HepG2 (cell line): ENCODE results near the gene FILIP1. TPM values are rescaled to one million over a fixed set of nuclear protein-coding genes. Genes with fewer than 3 reads are reported as not detected.

Experiments used
- ATAC-seq: fragments of 200-7000 bp; cut with Tn5 transposase; 3 replicates; pipeline ENCODE4 v1.9.1; 2020; ENCODE audit warnings: mild to moderate bottlenecking, moderate library complexity
- BruUV-seq: library from RNA; stranded (reverse); fragments of 400-500 nt; replicated peaks from 2 replicates; lab custom pipeline; 2021; lab: Mats Ljungman, UMichigan
- CTCF ChIA-PET: fragments of 300-600 bp; formaldehyde crosslinking; extraction: SDS; loops from one replicate; lab custom pipeline; 2021; ENCODE audit warnings: low total read pairs, inconsistent platforms, low intra/inter-chr PET ratio; lab: Yijun Ruan, JAX
- POLR2A ChIA-PET: fragments of 350-600 bp; sonication (Branson Sonifier 250); formaldehyde crosslinking; loops from one replicate; lab custom pipeline; 2020; ENCODE audit warnings: antibody characterized with exemption, inconsistent platforms; lab: Yijun Ruan, JAX
- DNase-seq: peaks from one replicate; pipeline ENCODE4 v3.0.0-alpha.2; 2015; ENCODE audit warnings: low spot score
- FAIRE-seq: peaks from 3 replicates; lab custom pipeline; 2011; peaks lifted over from hg19 to GRCh38; lab: Jason Lieb, UNC
- H2AFZ ChIP-seq: one replicate; pipeline ENCODE4 v1.6.1; 2011; ENCODE audit warnings: low read length, inconsistent platforms
- H3K27ac ChIP-seq: fragments of 300-600 bp; 3 replicates; pipeline ENCODE4 v1.8.0; 2011; ENCODE audit warnings: mixed run types, mild to moderate bottlenecking, mixed read lengths, low read length, inconsistent platforms; ENCODE audit not compliant: insufficient read depth; ENCODE audit errors: extremely low read length
- H3K27me3 ChIP-seq, 2 experiments: fragments of 200-600 bp in 1 of 2; 2 replicates in 1 of 2; 3 replicates in 1 of 2; pipeline versions ENCODE4 v1.6.0 to v1.8.0; 2011; ENCODE audit warnings: low read length in 2 of 2, mild to moderate bottlenecking in 2 of 2, moderate library complexity in 2 of 2, inconsistent platforms in 1 of 2; ENCODE audit not compliant: insufficient read depth in 2 of 2, control insufficient read depth in 1 of 2
- H3K36me3 ChIP-seq, 2 experiments: fragments of 200-600 bp in 1 of 2; replicated peaks in 1 of 2; 2 replicates in 1 of 2; 3 replicates in 1 of 2; pipeline versions ENCODE4 v1.5.1 to v1.8.0; 2011; ENCODE audit warnings: low read length in 2 of 2, inconsistent platforms in 1 of 2; ENCODE audit not compliant: insufficient read depth in 2 of 2, control insufficient read depth in 1 of 2
- H3K4me1 ChIP-seq: 2 replicates; pipeline ENCODE4 v1.5.1; 2012; ENCODE audit warnings: low read length, inconsistent platforms; ENCODE audit not compliant: insufficient read depth
- H3K4me2 ChIP-seq: 2 replicates; pipeline ENCODE4 v1.6.0; 2011; ENCODE audit warnings: low read depth, low read length, inconsistent platforms
- H3K4me3 ChIP-seq, 3 experiments: fragments of 200-600 bp in 1 of 3; sonication (generic), shearing (Covaris generic) in 1 of 3; replicated peaks in 1 of 3; 2 replicates each; pipeline ENCODE4 v1.5.1; 2011 to 2016; ENCODE audit warnings: low read length in 3 of 3, inconsistent platforms in 2 of 3, low read depth in 2 of 3, mild to moderate bottlenecking in 2 of 3, control low read depth in 1 of 3, mixed read lengths in 1 of 3; ENCODE audit not compliant: insufficient read depth in 1 of 3
- H3K79me2 ChIP-seq: one replicate; pipeline ENCODE4 v1.6.1; 2011; ENCODE audit warnings: low read length, inconsistent platforms; ENCODE audit not compliant: insufficient read depth
- H3K9ac ChIP-seq: 2 replicates; pipeline ENCODE4 v1.6.0; 2011; ENCODE audit warnings: mild to moderate bottlenecking, low read depth, low read length, inconsistent platforms; ENCODE audit not compliant: insufficient read depth
- H3K9me3 ChIP-seq: 2 replicates; pipeline ENCODE4 v1.5.1; 2012; ENCODE audit warnings: mild to moderate bottlenecking, low read length
- H4K20me1 ChIP-seq: 2 replicates; pipeline ENCODE4 v1.6.0; 2011; ENCODE audit warnings: inconsistent platforms, mild to moderate bottlenecking, low read length, moderate library complexity; ENCODE audit not compliant: insufficient read depth
- CSRNP1 ChIP-seq: sonication (generic); formaldehyde crosslinking; IDR thresholded peaks from 2 replicates; pipeline ENCODE4 v1.8.1; 2023; ENCODE audit warnings: mild to moderate bottlenecking, missing genetic modification reagents
- E2F5 ChIP-seq: sonication (generic); formaldehyde crosslinking; conservative IDR thresholded peaks from 2 replicates; pipeline ENCODE4 v1.4.0; 2020; ENCODE audit warnings: missing genetic modification reagents
- GLI4 ChIP-seq: sonication (generic); formaldehyde crosslinking; IDR thresholded peaks from 2 replicates; pipeline ENCODE4 v1.5.1; 2020; ENCODE audit warnings: missing genetic modification reagents, mild to moderate bottlenecking, moderate library complexity, borderline replicate concordance
- MXD3 ChIP-seq: IDR thresholded peaks from 2 replicates; pipeline ENCODE4 v1.6.1; 2016; ENCODE audit warnings: mild to moderate bottlenecking, missing biosample characterization, missing genetic modification reagents
- NRL ChIP-seq: sonication (generic); formaldehyde crosslinking; IDR thresholded peaks from 2 replicates; pipeline ENCODE4 v1.5.0; 2020; ENCODE audit warnings: missing genetic modification reagents, mild to moderate bottlenecking, moderate library complexity, borderline replicate concordance
- PPARG ChIP-seq: conservative IDR thresholded peaks from 2 replicates; pipeline ENCODE4 v1.6.1; 2016; ENCODE audit warnings: missing biosample characterization, missing genetic modification reagents
- RNF2 ChIP-seq: fragments of 450-650 bp; conservative IDR thresholded peaks from 2 replicates; pipeline ENCODE4 v1.6.1; 2016; ENCODE audit warnings: low read depth
- RORA ChIP-seq: sonication (generic); formaldehyde crosslinking; IDR thresholded peaks from 2 replicates; pipeline ENCODE4 v1.5.0; 2020; ENCODE audit warnings: mild to moderate bottlenecking, missing genetic modification reagents, moderate library complexity
- SALL1 ChIP-seq: sonication (generic); formaldehyde crosslinking; IDR thresholded peaks from 2 replicates; pipeline ENCODE4 v1.8.0; 2022; ENCODE audit warnings: mild to moderate bottlenecking, missing genetic modification reagents
- SP5 ChIP-seq: IDR thresholded peaks from 2 replicates; pipeline ENCODE4 v1.6.1; 2016; ENCODE audit warnings: low read depth, borderline replicate concordance
- TCF7L2 ChIP-seq: IDR thresholded peaks from 2 replicates; pipeline ENCODE4 v1.6.1; 2011; ENCODE audit warnings: mild to moderate bottlenecking, low read depth, low read length, moderate library complexity
- U2AF1 ChIP-seq: fragments of 200-400 bp; formaldehyde crosslinking; optimal IDR thresholded peaks from 2 replicates; pipeline ENCODE3; 2017; ENCODE audit warnings: mild to moderate bottlenecking, low read depth, low read length
- ZNF670 ChIP-seq: sonication (generic); formaldehyde crosslinking; IDR thresholded peaks from 2 replicates; pipeline ENCODE4 v1.8.0; 2022; ENCODE audit warnings: mild to moderate bottlenecking, missing genetic modification reagents, borderline replicate concordance
- WGBS: methylation state at CpG from one replicate; pipeline ENCODE4 v1.1.6; 2017; ENCODE audit warnings: low lambda C conversion rate; 5-methylcytosine and 5-hydroxymethylcytosine counted together
- in situ Hi-C: cut with HindIII; loops from 2 replicates; pipeline ENCODE4 v1.10.0; 2017; ENCODE audit warnings: low pct_unique_long_range_greater_than_20kb; ENCODE audit not compliant: extremely low pct_ligation_motif_present
- intact Hi-C: fragments of 100-400 bp; cut with micrococcal nuclease; formaldehyde crosslinking; loops from one replicate; pipeline ENCODE4 v1.10.0; 2022; ENCODE audit not compliant: unreplicated experiment
- polyA plus RNA-seq, 8 experiments: library from polyadenylated mRNA; depleted of rRNA in 3 of 8; stranded (reverse) in 7 of 8; unstranded in 1 of 8; fragments of >200 nt; fragmentation: Illumina TruSeq in 4 of 8; extraction: Trizol in 4 of 8; gene quantifications; 2 replicates each; pipeline versions ENCODE4 v1.2.1 to v1.2.3, GENCODE V29; 2011 to 2016; ENCODE audit warnings: low read depth in 4 of 8, missing spikeins in 1 of 8, mixed read lengths in 1 of 8; ENCODE audit not compliant: insufficient read depth in 1 of 8
- total RNA-seq, 5 experiments: library from RNA; depleted of rRNA; stranded (reverse); fragments of >200 nt; fragmentation: Illumina TruSeq; extraction: Trizol; gene quantifications; 2 replicates each; pipeline ENCODE4 v1.2.3, GENCODE V29; 2016; ENCODE audit warnings: low read depth in 1 of 5

The FILIP1 gene
- total and polyA plus RNA-seq, 2 of the 13 experiments (the other 11 are each of a cell fraction or from before 2014, with no cell fraction given) = not detected

GRCh38 chr6:75492386-75493153 lies 1.0 kb downstream of the FILIP1 start:
- Histone ChIP-seq H3K4me3 (no peak overlapping the region), H3K36me3 (no peaks in the 10 kb centered on the region), H2AFZ (no peak overlapping the region), H3K9me3 (no peaks in the 10 kb centered on the region), H3K4me2 (no peak overlapping the region), H3K79me2 (no peaks in the 10 kb centered on the region), H3K9ac (no peak overlapping the region), H3K27ac (no peak overlapping the region)
- intact Hi-C loops = no loop called here
- 43% methylated on average over 3 of the region's 3 CpGs for whole genome bisulfite sequencing
- CTCF ChIA-PET = no interaction called here
- FAIRE-seq = no peak
- BruUV-seq = no TSS peak
- TF ChIP-seq RNF2 (no peak), NRL (no peak), TCF7L2 (no peak), RORA (CRISPR knock-in tag) (no peak), E2F5 (CRISPR knock-in tag) (no peak)
- TF ChIP-seq, all 625 proteins: peak for 0
- ATAC-seq (no peak), DNase-seq (no peak)
- in situ Hi-C loops = no loop called here
- no peaks in the 10 kb centered on the region for H4K20me1 ChIP-seq
- H3K27me3 ChIP-seq = peaks cover 0 to 3% of the 10 kb centered on the region in 2 experiments; a peak in 1 of 5 replicates
- POLR2A ChIA-PET = no interaction called here
- H3K4me1 ChIP-seq = no peaks in the 10 kb centered on the region

- WGBS = 0% methylated on average over 1 of the region's 1 CpG
- no peak for FAIRE-seq
- ATAC-seq = no peak
- Histone ChIP-seq H3K4me1 (no peaks in the 10 kb centered on the region), H4K20me1 (no peaks in the 10 kb centered on the region), H3K4me3 (no peak overlapping the region), H3K27me3 (peaks cover 0 to 3% of the 10 kb centered on the region in 2 experiments; a peak in 1 of 5 replicates), H3K27ac (no peak overlapping the region), H3K79me2 (no peaks in the 10 kb centered on the region), H3K9ac (no peak overlapping the region), H3K36me3 (no peaks in the 10 kb centered on the region), H3K9me3 (no peaks in the 10 kb centered on the region), H3K4me2 (no peak overlapping the region), H2AFZ (no peak overlapping the region)
- in situ Hi-C loops = no loop called here
- no TSS peak for BruUV-seq
- intact Hi-C loops = no loop called here
- ChIA-PET POLR2A (no interaction called here), CTCF (no interaction called here)
- DNase-seq = no peak
- TF ChIP-seq U2AF1 (no peak), SP5 (CRISPR knock-in tag) (no peak), PPARG (CRISPR knock-in tag) (no peak), SALL1 (CRISPR knock-in tag) (no peak), GLI4 (CRISPR knock-in tag) (no peak), CSRNP1 (CRISPR knock-in tag) (no peak), MXD3 (CRISPR knock-in tag) (no peak), ZNF670 (CRISPR knock-in tag) (no peak)
Measured at GRCh38 chr6:75491291-75491690, 2.3 kb downstream of the FILIP1 start.
